Trophoblast cell (in vitro differentiated cells and primary cell): ENCODE measurements around the gene MBLAC2.

Experiments
- DNase-seq, 2 donors: peaks; one replicate each; pipeline ENCODE4 v3.0.0-alpha.2; 2016
- H2AFZ ChIP-seq: 2 replicates; pipeline ENCODE4 v1.6.1; 2013; ENCODE audit warnings: low read length, moderate library complexity, mild to moderate bottlenecking; ENCODE audit not compliant: insufficient read depth, poor library complexity
- H2AK5ac ChIP-seq: 2 replicates; pipeline ENCODE4 v1.6.1; 2013; ENCODE audit warnings: mild to moderate bottlenecking, low read length
- H2BK120ac ChIP-seq: 2 replicates; pipeline ENCODE4 v1.6.1; 2013; ENCODE audit warnings: low read length, mild to moderate bottlenecking, moderate library complexity; ENCODE audit not compliant: insufficient read depth, poor library complexity
- H2BK12ac ChIP-seq: 2 replicates; pipeline ENCODE4 v1.6.1; 2013; ENCODE audit warnings: mild to moderate bottlenecking, low read length, moderate library complexity
- H2BK5ac ChIP-seq: 2 replicates; pipeline ENCODE4 v1.6.1; 2013; ENCODE audit warnings: low read length, low read depth, moderate library complexity, mild to moderate bottlenecking; ENCODE audit not compliant: poor library complexity
- H3K14ac ChIP-seq: 2 replicates; pipeline ENCODE4 v1.6.1; 2013; ENCODE audit warnings: mild to moderate bottlenecking, low read length
- H3K18ac ChIP-seq: 2 replicates; pipeline ENCODE4 v1.6.1; 2013; ENCODE audit warnings: mild to moderate bottlenecking, low read length
- H3K23ac ChIP-seq: 2 replicates; pipeline ENCODE4 v1.6.1; 2013; ENCODE audit warnings: low read length
- H3K27ac ChIP-seq: 2 replicates; pipeline ENCODE4 v1.5.1; 2013; ENCODE audit warnings: low read depth, mild to moderate bottlenecking, inconsistent platforms, low read length, moderate library complexity
- H3K27me3 ChIP-seq: 2 replicates; pipeline ENCODE4 v1.6.1; 2013; ENCODE audit warnings: inconsistent platforms, mild to moderate bottlenecking, low read length, moderate library complexity; ENCODE audit not compliant: insufficient read depth
- H3K36me3 ChIP-seq, 2 experiments: 1 replicate in 1 of 2; 2 replicates in 1 of 2; pipeline ENCODE4 v1.6.1; 2013; ENCODE audit warnings: low read length in 2 of 2, mild to moderate bottlenecking in 2 of 2, moderate library complexity in 1 of 2; ENCODE audit not compliant: insufficient read depth in 2 of 2, control insufficient read depth in 1 of 2
- H3K4ac ChIP-seq: 2 replicates; pipeline ENCODE4 v1.6.1; 2013; ENCODE audit warnings: low read depth, mild to moderate bottlenecking, low read length, moderate library complexity
- H3K4me1 ChIP-seq, 2 experiments: 1 replicate in 1 of 2; 2 replicates in 1 of 2; pipeline ENCODE4 v1.6.1; 2013; ENCODE audit warnings: low read length in 2 of 2, mild to moderate bottlenecking in 2 of 2, moderate library complexity in 1 of 2; ENCODE audit not compliant: insufficient read depth in 2 of 2, control insufficient read depth in 1 of 2
- H3K4me2 ChIP-seq: 2 replicates; pipeline ENCODE4 v1.6.1; 2013; ENCODE audit warnings: inconsistent platforms, mild to moderate bottlenecking, low read length, moderate library complexity
- H3K4me3 ChIP-seq: 2 replicates; pipeline ENCODE4 v1.5.1; 2013; ENCODE audit warnings: mild to moderate bottlenecking, low read depth, low read length, inconsistent platforms
- H3K79me1 ChIP-seq: one replicate; pipeline ENCODE4 v1.6.1; 2013; ENCODE audit warnings: low read length
- H3K79me2 ChIP-seq: 2 replicates; pipeline ENCODE4 v1.6.1; 2013; ENCODE audit warnings: low read length, mild to moderate bottlenecking; ENCODE audit not compliant: control insufficient read depth, insufficient read depth, poor library complexity
- H3K9ac ChIP-seq: 2 replicates; pipeline ENCODE4 v1.6.1; 2013; ENCODE audit warnings: mild to moderate bottlenecking, low read length
- H3K9me3 ChIP-seq: 2 replicates; pipeline ENCODE4 v1.6.1; 2013; ENCODE audit warnings: low read depth, mild to moderate bottlenecking, control low read depth, inconsistent platforms, low read length; ENCODE audit not compliant: insufficient read depth
- H4K12ac ChIP-seq: 2 replicates; pipeline ENCODE4 v1.6.1; 2013; ENCODE audit warnings: low read depth, mild to moderate bottlenecking, low read length, moderate library complexity
- H4K8ac ChIP-seq: 2 replicates; pipeline ENCODE4 v1.6.1; 2013; ENCODE audit warnings: low read depth, mild to moderate bottlenecking, low read length, moderate library complexity
- H4K91ac ChIP-seq: one replicate; pipeline ENCODE4 v1.6.1; 2013; ENCODE audit warnings: low read depth, mild to moderate bottlenecking, low read length, moderate library complexity
- WGBS: extraction: QIAGEN DNeasy Blood & Tissue Kit; methylation state at CpG from one replicate; pipeline ENCODE4 v1.1.7; 2013; ENCODE audit warnings: missing lambda C conversion rate; ENCODE audit not compliant: insufficient read length, insufficient coverage; ENCODE audit errors: extremely low coverage; 5-methylcytosine and 5-hydroxymethylcytosine counted together

MBLAC2 gene

DNA sequence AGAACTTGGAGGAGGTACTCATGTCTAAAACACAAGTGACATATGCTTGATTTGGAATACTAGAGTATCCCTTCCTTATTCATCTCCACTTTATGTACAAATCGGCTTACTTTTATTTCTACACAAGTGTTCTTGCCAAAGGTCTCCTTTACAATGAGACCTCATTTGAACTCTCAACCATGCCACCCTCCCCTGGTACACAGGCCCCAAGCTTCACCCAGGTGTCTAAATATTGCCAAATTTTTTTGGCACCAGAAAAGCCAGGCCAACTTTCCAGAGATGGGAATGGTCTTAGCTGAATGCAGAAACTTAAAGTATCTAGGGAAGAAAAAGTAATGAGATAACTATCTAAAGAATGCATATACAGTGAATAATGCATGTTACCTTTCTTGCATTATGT, 35.9 kb upstream of the MBLAC2 start:
- H3K79me1 ChIP-seq: no peaks in the 10 kb centered on the region
- no peak overlapping the region for H3K4ac ChIP-seq
- H3K36me3 ChIP-seq: peaks cover 0 to 2% of the 10 kb centered on the region in 2 experiments
- no peak overlapping the region for H3K4me2 ChIP-seq
- H3K14ac ChIP-seq: no peak overlapping the region
- H3K9ac ChIP-seq: no peak overlapping the region
- H3K27me3 ChIP-seq: no peaks in the 10 kb centered on the region
- DNase-seq: no peak
- H2AK5ac ChIP-seq: no peak overlapping the region
- H3K23ac ChIP-seq: no peak overlapping the region
- H4K91ac ChIP-seq: no peak overlapping the region
- H2BK120ac ChIP-seq: no peak overlapping the region
- H3K4me1 ChIP-seq: no peaks in the 10 kb centered on the region
- no peak overlapping the region for H2BK12ac ChIP-seq
- no peaks in the 10 kb centered on the region for H3K9me3 ChIP-seq
- no peak overlapping the region for H3K4me3 ChIP-seq
- no peak overlapping the region for H3K18ac ChIP-seq
- H3K27ac ChIP-seq: no peak overlapping the region
- H3K79me2 ChIP-seq: no peaks in the 10 kb centered on the region
- no peak overlapping the region for H2AFZ ChIP-seq
- WGBS: no CpG with 5 or more reads among the region's 1 CpG
- H2BK5ac ChIP-seq: no peak overlapping the region
- no peak overlapping the region for H4K12ac ChIP-seq
- no peak overlapping the region for H4K8ac ChIP-seq

GRCh38 chr5:90506221-90506620, 31.6 kb upstream of the MBLAC2 start:
- Histone ChIP-seq H3K79me1 (no peaks in the 10 kb centered on the region), H2BK12ac (no peak overlapping the region), H3K9ac (no peak overlapping the region), H3K4ac (no peak overlapping the region), H3K9me3 (no peaks in the 10 kb centered on the region), H3K4me2 (no peak overlapping the region), H3K36me3 (no peaks in the 10 kb centered on the region), H2BK5ac (no peak overlapping the region), H4K91ac (no peak overlapping the region), H3K18ac (no peak overlapping the region), H4K12ac (no peak overlapping the region), H3K23ac (no peak overlapping the region), H3K14ac (no peak overlapping the region), H2AK5ac (no peak overlapping the region), H4K8ac (no peak overlapping the region), H2BK120ac (no peak overlapping the region), H3K4me1 (no peaks in the 10 kb centered on the region), H3K27ac (no peak overlapping the region), H3K27me3 (no peaks in the 10 kb centered on the region), H3K79me2 (no peaks in the 10 kb centered on the region), H2AFZ (no peak overlapping the region), H3K4me3 (no peak overlapping the region)
- DNase-seq: no peak

DNA sequence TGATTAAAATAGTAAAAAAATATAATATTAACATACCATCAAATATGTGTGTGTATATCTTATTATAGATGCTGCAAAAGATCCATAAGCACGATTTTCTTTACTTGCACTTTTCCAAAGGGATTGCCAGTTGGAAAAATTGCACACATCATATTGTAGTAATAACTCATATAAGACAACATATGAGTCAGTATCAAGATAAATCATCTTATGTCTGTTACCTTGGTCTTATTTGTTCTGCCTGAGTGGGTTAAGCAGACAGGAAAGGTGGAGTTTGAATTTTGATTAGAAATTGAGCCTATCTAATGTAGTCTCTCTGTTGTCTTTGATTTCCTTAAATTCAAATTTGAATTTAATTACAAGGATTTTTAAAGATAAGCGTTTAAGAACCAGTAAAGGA, 30.2 kb upstream of the MBLAC2 start:
- Histone ChIP-seq H3K23ac (no peak overlapping the region), H3K79me2 (no peaks in the 10 kb centered on the region), H3K14ac (no peak overlapping the region), H2BK5ac (no peak overlapping the region), H3K4me2 (no peak overlapping the region), H3K4me1 (no peaks in the 10 kb centered on the region), H2BK12ac (no peak overlapping the region), H3K27ac (no peak overlapping the region), H3K79me1 (no peaks in the 10 kb centered on the region), H3K4ac (no peak overlapping the region), H2AFZ (no peak overlapping the region), H3K4me3 (no peak overlapping the region), H3K9ac (no peak overlapping the region), H3K36me3 (no peaks in the 10 kb centered on the region), H3K27me3 (no peaks in the 10 kb centered on the region), H3K9me3 (no peaks in the 10 kb centered on the region), H2AK5ac (no peak overlapping the region), H2BK120ac (no peak overlapping the region), H3K18ac (no peak overlapping the region), H4K91ac (no peak overlapping the region), H4K8ac (no peak overlapping the region), H4K12ac (no peak overlapping the region)
- no peak for DNase-seq
- no CpG with 5 or more reads among the region's 2 CpGs for WGBS

- Histone ChIP-seq H2BK12ac (no peak overlapping the region), H3K4me3 (no peak overlapping the region), H3K4ac (no peak overlapping the region), H3K4me2 (no peak overlapping the region), H2BK5ac (no peak overlapping the region), H3K27me3 (no peaks in the 10 kb centered on the region), H4K91ac (no peak overlapping the region), H2AK5ac (no peak overlapping the region), H3K27ac (no peak overlapping the region), H3K79me1 (no peaks in the 10 kb centered on the region), H3K4me1 (no peaks in the 10 kb centered on the region), H3K79me2 (no peaks in the 10 kb centered on the region), H2AFZ (no peak overlapping the region), H2BK120ac (no peak overlapping the region), H3K9me3 (no peaks in the 10 kb centered on the region), H3K36me3 (no peaks in the 10 kb centered on the region), H3K9ac (no peak overlapping the region), H3K14ac (no peak overlapping the region), H3K18ac (no peak overlapping the region), H4K12ac (no peak overlapping the region), H3K23ac (no peak overlapping the region), H4K8ac (no peak overlapping the region)
- no peak for DNase-seq
- WGBS: no CpG with 5 or more reads among the region's 1 CpG
Observed at GRCh38 chr5:90503596-90503995, 29.0 kb upstream of the MBLAC2 start.

- Histone ChIP-seq H3K18ac (no peak overlapping the region), H3K9ac (no peak overlapping the region), H3K4me3 (no peak overlapping the region), H3K79me2 (no peaks in the 10 kb centered on the region), H3K14ac (no peak overlapping the region), H3K4me2 (no peak overlapping the region), H3K23ac (no peak overlapping the region), H3K27ac (no peak overlapping the region), H2AFZ (no peak overlapping the region), H3K4ac (no peak overlapping the region), H4K91ac (no peak overlapping the region), H2BK5ac (no peak overlapping the region), H3K36me3 (no peaks in the 10 kb centered on the region), H3K79me1 (no peaks in the 10 kb centered on the region), H3K27me3 (no peaks in the 10 kb centered on the region), H2AK5ac (no peak overlapping the region), H3K4me1 (no peaks in the 10 kb centered on the region), H3K9me3 (no peaks in the 10 kb centered on the region), H4K12ac (no peak overlapping the region), H2BK12ac (no peak overlapping the region), H4K8ac (no peak overlapping the region), H2BK120ac (no peak overlapping the region)
- DNase-seq: no peak
- no CpG with 5 or more reads among the region's 1 CpG for WGBS
Observed at GRCh38 chr5:90495146-90495545, 20.6 kb upstream of the MBLAC2 start.
